GM18870 (cell line): ENCODE measurements around the gene RAP1A.

Experiments used
- ATAC-seq: cut with Tn5 transposase; IDR thresholded peaks from one replicate; pipeline ENCODE4 v1.9.1; 2021; ENCODE audit warnings: moderate library complexity; ENCODE audit not compliant: unreplicated experiment

Gene RAP1A

DNA sequence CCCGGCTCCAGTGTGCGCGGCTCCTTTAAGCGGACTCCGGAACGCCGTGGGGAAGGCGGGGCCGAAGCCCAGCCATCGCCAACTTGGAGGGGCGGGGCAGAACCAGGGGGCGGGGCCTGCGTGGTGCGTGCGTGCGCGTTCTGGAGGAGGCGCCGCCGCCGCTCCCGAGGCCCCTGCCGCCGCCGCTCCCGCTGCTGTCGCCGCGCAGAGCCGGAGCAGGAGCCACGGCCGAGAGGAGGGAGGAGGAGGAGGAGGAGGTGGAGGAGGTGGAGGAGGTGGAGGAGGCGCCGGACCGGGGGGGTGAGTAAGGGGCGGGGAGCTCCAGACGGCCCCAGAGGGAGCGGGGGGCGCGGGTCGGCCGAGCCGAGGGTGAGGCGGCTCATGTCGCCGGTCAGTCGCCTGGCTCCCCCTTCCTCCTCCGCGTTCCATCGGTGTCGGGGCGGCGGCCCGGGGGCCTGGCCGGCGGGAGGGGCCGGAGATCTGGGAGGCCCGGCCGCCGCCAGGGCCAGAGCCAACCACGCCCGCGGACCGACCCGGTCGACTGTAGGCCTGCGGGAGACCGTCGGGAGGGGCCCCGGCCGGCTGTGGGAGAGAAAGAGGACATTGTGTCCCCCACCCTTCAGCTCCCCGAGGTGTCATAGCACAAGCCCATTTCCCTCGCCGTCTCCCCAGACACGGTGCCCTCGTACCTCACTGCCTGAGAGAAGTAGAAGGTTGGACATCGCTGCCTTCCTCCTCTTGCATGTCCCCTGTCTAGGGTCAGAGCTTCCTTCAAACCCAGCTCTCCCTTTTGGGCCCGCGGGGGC lies at the start of gene RAP1A:
Gene RAP1A, plus strand, starts transcription at position 155 of the 806 bp plus-strand sequence. CDS start 71,572 bp downstream, outside the sequence.
- ATAC-seq: no peak

DNA sequence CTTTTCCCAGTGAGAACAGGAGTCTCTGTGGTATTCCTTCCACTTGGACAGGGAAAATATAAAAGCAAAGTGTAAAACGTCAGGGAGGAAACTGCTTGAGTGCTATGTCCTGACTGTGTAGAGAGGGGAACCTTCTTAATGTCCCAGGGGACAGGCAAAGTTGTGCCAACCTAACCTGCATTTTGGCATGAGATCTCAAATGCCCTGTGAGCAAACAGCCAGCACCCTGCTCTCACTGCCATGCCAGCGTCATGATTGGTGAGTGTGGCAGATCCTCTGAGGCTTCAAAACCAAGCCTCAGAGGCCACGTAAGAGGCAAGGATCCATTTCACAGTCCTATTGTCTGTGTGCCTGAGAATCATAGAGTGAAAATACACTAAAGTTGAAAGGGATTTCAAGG lies 49.7 kb upstream of the RAP1A start:
- no peak for ATAC-seq

DNA sequence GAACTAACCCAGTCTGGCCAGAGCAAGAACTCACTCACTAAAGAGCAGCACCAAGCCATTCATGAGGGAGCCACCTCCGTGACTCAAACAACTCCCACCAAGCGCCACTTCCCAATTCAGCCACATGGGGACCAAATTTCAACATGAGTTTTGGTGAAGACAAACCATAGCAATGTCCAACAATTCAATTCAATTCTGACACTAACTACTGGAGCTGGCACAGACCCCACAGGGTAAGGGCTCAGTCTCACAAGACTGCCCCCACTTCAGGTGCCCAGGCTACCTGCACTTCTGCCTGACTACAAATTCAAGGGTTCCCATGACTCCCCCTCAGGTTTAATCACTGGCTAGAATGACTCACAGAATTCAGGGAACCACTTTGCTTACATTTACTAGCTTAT lies 48.8 kb upstream of the RAP1A start:
- ATAC-seq: no peak

- no peak for ATAC-seq
Observed at GRCh38 chr1:111571239-111571638, 48.4 kb upstream of the RAP1A start.

GRCh38 chr1:111571987-111572386 lies 47.6 kb upstream of the RAP1A start:
- ATAC-seq: no peak

GRCh38 chr1:111576547-111576946 lies 43.0 kb upstream of the RAP1A start:
- no peak for ATAC-seq

DNA sequence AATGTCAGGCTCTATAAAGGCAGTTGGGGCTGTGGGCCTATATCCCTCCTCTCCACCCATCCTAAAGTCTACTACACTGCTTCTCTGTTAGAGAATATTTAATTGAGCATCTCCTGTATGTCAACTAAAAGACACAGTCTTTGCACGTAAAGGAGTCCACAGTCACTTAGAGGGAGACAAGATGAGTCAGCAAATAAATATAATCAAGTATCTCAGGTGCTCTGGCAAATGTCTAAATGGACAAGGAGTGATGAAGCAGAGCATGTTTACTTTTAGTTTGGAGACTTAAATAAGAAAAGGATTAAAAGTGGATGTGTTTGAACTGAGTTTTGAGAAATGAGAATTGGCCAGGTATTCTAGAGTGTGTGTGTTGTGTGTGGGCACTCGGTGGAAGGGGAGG lies 41.8 kb upstream of the RAP1A start:
- no peak for ATAC-seq

DNA sequence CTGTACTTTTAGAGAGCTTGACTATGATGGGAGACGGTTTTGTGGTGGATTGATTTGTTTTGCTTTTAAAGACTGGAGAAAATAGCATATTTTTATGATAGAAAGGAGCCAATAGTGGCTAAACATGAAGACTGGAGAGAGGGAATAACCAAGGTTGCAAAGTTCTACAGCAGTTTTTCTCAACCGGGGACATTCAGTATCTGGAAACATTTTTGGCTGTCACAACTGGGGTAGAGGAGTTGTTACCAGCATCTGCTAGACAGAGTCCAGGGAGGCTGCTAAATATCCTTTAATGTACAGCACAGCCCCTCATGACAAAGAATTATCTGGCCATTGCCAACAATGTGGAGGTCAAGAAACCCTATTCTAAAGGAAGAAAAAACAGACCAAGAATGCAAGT lies 38.4 kb upstream of the RAP1A start:
- ATAC-seq: no peak

DNA sequence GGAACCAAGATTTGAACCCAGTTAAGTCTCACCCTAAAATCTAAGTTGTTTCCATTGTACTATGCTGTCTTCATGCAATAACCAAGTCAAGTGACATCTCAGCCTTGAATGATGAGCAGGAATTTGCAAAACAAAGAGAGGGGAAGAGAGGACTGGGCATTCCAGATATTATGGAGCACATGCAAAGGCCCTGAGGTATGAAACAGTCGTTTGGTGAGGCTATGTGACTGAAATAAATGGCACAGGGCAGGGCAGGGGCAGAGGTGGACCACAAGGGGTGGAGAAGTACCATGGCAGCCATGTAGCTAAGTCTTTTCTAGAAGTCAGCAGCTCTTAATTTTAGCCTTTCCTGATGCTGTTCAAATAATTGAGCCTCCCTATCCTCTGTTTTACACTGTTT lies 37.6 kb upstream of the RAP1A start:
- ATAC-seq: no peak

DNA sequence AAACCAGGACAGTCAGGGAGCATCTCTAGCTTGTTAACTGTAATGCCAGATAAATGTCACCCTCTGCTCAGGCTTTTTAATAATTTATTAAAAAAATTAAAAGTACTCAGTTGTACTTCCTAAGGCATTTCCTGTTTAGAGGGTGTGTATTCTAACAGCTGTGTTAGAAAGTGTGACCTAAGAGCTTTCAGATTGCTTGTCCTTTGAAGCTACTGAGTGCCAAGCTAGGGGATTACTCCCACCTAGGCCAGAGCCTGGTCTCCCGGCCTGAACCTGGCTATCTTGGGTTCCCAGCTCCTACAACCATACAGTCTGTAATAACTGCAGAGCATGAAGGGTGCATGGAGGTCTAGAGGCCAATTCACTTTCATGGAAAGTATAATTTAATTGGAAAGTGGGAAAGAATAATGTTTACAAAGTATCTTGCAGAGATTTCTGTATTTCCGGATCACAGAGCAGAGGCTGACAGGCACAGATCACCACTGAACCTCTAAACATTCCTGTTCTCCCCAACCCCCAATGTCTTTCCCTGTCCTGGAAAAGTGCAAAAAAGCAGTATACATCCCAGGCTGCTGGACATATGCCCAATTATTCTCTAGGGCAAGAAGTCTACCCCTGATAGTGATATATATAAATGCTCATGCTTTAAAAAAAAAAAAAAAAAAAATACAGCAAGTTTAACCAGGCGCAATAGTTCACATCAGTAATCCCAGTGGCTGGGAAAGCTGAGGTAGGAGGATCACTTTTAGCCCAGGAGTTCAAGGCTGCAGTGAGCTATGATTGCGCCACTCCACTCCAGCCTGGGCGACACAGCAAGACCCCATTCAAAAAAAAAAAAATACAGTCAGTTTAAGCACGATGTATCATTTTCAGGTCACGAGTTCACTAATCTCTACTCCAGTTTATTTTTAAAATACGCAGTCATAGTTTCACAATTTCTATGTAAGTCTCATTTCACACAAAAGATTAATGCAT lies 36.7 kb upstream of the RAP1A start:
- no peak for ATAC-seq

GRCh38 chr1:111585447-111586086 lies 34.0 kb upstream of the RAP1A start:
- no peak for ATAC-seq

DNA sequence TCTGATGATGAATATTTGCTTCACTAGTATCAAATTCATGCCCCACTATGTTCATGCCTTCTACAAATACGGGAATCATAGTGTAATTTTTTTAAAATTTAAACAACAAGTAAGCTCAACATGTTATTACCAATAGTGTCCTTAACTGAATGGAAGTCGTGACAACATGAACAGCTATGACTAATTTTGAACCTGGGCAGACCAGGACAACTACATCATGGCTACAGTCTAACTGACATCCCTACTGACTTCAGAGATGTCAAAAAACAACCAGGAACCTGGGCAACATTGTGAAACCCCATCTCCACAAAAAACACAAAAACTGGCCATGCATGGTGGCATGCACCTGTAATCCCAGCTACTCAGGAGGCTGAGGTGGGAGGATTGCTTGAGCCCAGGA lies 33.5 kb upstream of the RAP1A start:
- no peak for ATAC-seq

GRCh38 chr1:111587509-111588174 lies 31.9 kb upstream of the RAP1A start:
- ATAC-seq: peak; percentile 27

- ATAC-seq: no peak
Observed at GRCh38 chr1:111591937-111592336, 27.7 kb upstream of the RAP1A start.

DNA sequence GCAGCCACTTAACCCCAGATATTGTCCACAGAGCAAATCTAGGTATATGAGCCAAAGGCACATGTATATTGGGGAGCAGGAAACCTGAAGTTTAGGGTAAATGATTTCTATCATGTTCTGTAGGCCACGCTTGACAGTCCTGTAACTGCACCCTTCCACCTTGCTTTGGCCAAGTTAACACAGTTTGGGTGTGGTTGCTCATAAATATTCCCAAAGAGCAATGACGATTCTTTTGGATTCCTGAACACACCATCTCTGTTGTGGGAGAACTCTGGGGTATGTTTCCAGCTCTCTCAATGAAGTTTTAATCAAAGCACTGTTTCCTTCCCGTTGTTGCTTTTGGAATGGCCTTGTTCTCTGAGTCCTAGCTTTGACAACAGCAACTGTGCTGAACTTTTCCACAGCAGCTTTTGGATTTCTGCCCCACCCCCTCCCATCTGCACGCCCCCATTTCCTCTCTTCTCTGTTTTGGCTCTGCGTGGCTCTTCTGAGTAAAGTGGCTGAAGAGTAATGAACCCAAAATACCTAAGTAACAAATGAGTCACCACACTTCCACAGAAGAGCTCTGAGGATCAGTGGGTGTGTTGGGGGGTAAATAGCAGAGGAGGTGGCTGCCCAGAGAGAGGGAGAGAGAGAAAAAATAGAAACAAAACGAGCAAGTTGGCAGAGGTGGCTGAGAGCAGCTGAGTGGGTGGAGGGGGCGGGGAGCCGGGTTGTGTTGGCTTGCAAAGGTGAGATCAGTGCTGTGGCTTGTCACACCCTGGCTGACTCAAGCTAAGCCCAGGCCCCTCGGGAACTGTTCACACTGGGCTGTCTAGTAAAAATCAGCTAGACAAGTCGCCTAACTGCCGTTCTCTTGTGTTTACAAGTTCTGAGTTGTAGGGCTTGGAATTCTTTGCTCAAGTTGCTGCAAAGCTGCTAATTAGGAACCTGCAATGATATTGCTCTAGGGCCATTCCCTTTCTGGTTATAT lies 26.9 kb upstream of the RAP1A start:
- ATAC-seq: peak; percentile 77

DNA sequence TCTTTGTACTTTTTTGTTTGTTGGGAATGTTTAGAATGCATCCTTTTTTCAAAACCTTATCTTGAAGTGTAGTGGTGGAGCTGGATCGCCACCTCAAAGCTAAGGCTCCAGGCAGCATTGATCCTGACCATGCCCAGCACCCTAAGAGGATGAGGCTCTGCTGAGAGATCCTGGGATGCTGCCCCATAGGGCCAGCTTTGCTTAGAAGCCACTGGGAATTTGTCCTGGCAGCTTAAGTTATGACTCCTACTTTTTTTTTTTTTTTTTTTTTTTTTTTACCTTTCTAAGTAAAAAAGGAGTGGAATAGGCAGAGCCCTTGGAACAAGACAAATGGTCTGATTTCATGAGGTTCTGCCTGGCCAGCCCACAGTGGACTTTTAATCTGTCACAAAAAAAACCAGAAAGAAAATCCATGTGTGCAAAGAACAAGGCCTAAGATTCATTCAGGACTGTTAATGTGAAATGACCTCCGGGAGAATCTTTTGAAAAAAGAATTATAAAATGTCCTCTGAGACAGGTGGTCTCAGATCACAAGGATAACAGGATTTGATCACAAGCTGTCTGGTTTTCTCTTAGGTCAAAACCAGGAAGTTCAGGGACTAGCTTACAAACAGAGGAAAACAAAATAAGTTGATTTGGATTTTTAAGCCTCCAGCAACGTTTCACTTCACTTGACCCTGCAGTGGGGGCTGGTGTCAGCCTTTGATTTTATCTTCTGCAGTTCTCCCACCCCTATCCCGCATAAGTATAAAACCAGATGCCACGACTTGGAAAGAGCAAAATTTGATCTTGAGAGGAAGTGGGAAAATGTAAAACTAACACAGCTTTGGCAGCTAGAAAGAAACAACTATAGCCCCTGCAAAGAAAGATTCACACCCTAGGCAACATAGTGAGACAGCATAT lies 25.9 kb upstream of the RAP1A start:
- ATAC-seq: no peak

- ATAC-seq: no peak
Observed at GRCh38 chr1:111594306-111594693, 25.3 kb upstream of the RAP1A start.

DNA sequence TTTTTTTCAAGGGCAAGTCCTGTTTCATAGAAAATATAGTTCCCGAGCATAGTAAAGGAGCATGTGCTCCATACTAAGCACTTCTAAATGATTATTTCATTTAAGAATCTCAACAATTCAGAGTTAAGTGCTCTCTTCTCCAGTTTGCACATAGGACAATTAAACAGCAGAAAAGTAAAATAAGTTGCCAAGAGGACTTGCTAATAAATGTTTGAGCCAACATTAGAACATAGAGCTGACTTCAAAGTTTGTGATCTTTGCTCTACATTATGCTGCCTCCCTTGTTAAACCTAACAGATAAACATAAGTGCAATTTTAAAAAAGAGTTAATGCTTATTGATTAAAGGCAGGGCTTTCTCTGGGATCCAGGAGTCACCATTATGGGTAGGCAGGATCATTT lies 23.8 kb upstream of the RAP1A start:
- no peak for ATAC-seq

- no peak for ATAC-seq
Observed at GRCh38 chr1:111596499-111596898, 23.1 kb upstream of the RAP1A start.
